GM18867 (cell line): ENCODE data around the gene FUZ.
A peak's percentile ranks its signal among the peaks of the same experiment; 100 is the strongest.

ENCODE experiments used
- ATAC-seq: cut with Tn5 transposase; IDR thresholded peaks from one replicate; pipeline ENCODE4 v1.9.1; 2021; ENCODE audit warnings: mild to moderate bottlenecking, moderate library complexity; ENCODE audit not compliant: unreplicated experiment

FUZ gene

GRCh38 chr19:49812997-49813861, at the start of gene FUZ:
Gene FUZ (minus strand): TSS chr19:49813292. CDS start chr19:49813106, 186 bp downstream.
- ATAC-seq: peak; percentile 56

DNA sequence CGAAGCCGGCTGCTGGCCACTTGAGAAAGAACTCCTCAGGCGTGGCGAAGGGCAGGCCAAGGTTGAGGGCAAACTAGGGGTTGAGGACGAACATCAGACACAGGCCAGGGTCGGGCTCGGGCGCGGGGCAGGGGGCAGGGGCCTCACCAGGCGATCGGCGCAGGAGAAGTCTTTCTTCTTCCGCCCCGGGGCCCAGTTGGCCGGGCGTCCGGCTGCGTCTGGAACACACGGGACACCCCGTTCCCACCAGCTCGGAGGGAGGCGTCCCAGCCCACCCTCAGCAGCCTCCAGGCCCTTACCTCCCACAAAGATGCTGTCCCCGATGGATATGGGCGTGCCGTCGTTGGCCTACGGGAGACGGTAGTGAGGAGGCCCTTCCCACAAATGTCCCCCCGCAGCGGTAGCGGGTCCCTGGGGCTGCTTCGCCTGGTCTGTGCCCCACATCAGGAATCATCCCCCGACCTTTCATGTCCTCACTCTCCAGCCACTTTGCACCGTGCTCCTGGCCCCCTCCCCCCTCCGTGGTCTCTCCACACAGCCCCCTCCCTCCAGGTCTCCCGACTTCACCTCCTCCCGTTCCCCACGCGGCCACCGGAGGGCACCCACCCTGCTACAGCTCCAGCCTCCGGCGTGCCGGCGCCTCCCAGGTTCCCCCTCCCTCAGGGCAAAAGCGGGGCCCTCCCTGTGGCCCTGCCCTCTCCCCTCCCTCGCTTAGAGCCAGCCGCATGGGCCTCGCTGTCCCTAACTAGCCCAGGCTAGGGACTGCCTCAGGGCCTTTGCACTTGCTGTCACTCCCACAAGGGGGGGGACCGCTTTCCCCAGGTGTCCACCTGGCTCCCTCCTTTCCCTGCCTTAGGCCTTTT, 49.5 kb upstream of the FUZ start:
- ATAC-seq: no peak

- ATAC-seq: no peak
Measured at GRCh38 chr19:49861541-49862378, 48.7 kb upstream of the FUZ start.

DNA sequence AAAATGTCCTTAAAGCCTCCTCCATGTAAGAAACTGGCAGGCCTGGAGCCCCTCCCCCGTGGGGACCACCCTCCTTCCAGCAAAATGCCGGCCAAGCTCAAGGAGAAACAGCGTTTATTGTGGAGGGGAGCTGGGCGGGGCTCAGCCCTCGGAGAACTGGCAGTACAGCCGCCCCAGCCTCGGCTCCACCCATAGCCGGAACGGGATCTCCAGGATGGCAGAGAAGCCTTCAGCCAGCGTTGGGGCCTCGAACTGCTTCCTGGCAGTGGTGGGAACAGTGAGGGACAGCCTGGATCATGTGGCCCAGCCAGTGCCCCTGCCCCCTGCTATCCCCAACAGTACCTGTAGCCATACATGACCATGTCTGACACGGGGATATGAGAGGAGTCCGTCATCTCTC, 48.0 kb upstream of the FUZ start:
- no peak for ATAC-seq

GRCh38 chr19:49860336-49861102, 47.4 kb upstream of the FUZ start:
- ATAC-seq: no peak

GRCh38 chr19:49859682-49860335, 46.7 kb upstream of the FUZ start:
- ATAC-seq: no peak

- no peak for ATAC-seq
Measured at GRCh38 chr19:49858088-49858985, 45.2 kb upstream of the FUZ start.

DNA sequence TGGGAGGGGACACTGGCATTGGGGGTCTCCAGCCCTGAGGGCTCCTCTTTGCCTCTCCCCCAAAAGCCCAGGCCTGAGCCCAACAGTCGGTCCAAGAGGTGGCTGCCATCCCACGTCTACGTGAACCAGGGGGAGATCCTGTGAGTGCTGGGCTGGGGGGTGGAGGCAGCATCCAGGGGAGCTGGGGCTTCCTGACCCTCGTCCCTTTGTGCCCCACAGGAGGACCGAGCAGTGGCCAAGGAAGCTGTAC, 44.7 kb upstream of the FUZ start:
- ATAC-seq: no peak

- ATAC-seq: no peak
Measured at GRCh38 chr19:49857061-49857837, 44.2 kb upstream of the FUZ start.

DNA sequence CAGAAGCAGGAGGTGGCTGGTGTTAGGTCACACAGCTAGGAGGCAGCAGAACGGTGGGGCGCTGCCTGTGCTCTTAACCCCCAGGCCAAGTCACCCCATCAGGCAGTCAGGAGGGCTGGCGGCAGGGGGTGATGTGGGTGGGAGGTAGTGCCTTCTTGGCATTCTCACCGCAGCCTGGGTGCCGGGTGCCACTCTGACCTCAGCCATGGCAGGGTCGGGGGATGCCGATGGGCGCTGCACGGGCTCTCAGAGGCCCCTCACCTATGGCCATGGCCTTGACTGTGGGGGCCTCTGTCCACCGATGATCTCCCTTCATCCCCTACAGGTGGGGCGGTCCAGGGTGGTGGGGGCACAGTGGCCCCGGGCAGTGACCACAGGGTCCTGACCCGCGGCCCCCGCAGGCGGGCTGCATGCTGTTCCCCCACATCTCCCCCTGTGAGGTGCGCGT, 43.5 kb upstream of the FUZ start:
- ATAC-seq: no peak

GRCh38 chr19:49855676-49856573, 42.8 kb upstream of the FUZ start:
- no peak for ATAC-seq

GRCh38 chr19:49855277-49855675, 42.2 kb upstream of the FUZ start:
- ATAC-seq: no peak

- ATAC-seq: no peak
Measured at GRCh38 chr19:49854378-49855263, 41.5 kb upstream of the FUZ start.

DNA sequence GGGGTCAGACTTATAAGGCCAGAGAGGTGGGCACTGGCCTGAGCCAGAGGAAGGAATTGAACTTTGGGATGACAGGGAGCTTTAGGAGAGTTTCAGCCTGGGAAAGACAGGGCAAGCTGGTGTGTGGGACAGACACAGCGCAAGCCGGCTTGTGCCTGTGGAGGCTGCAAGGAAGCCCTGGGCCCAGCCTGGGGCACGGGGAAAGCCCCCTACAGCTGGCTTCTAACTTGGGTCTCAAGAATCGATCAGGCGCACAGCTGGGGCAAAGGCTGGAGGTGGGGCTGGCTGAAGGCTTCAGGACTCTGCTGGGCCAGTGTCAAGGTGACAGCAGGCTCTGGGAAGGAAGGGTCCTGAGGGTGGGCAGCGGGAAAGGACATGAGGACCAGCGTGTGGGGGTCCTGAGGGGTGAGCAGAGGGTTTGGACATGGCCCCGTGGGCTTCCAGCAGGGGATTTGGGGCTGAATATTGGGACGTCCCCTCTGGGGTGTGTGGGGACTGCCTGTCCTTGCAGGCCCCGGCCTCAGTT, 40.8 kb upstream of the FUZ start:
- ATAC-seq: no peak

DNA sequence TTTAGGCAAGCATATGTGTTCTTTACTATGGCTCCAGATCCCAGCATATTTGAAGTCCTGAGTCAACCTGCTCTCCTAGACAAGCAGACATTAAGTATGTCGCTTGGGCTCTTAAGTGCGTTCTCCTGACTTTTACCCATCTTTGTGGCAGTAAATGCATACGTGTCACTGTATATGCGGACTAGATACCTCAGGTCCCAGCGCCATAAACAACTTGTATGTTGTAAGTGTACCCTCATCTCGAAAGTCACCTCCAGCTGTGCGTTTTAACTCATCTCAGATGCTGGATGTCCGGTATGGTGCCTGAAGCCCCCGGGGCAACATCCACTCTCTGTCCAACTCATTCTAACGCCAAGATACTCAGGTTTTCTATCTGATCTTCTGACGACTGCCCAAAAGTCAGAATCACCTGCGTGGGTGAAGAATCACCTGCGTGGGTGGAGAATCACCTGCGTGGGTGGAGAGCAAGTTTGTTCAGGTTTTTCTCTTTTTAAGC, 39.6 kb upstream of the FUZ start:
- ATAC-seq: no peak
